NCI-H2107 treated with DMSO at 0.1 percent for 48 hours (cell line): ENCODE results near the gene SND1.

ENCODE experiments used
- DNase-seq: peaks from one replicate; lab custom pipeline; 2025; ENCODE audit not compliant: unreplicated experiment; lab: John Stamatoyannopoulos, UW

SND1 gene

DNA sequence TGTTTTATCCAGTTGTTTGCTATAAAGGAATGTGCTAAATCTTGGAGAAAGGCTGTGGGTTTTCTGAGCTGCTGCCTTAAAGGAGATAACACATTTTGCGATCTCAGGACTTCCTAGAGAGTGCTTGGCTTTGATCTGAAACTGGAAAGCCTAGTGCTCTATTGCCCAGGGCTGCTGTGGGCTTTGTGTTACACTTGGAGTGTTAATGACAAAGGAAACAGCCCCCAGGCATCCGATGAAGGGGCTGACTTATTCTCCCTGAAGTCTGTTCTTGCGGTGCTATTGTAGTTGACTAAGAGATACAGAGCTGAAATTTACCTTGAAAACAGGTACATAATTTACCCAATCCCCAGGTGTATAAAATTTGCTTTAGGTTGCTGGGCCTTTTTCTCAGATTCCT lies 74.5 kb downstream of the SND1 start:
- DNase-seq, result no peak

DNA sequence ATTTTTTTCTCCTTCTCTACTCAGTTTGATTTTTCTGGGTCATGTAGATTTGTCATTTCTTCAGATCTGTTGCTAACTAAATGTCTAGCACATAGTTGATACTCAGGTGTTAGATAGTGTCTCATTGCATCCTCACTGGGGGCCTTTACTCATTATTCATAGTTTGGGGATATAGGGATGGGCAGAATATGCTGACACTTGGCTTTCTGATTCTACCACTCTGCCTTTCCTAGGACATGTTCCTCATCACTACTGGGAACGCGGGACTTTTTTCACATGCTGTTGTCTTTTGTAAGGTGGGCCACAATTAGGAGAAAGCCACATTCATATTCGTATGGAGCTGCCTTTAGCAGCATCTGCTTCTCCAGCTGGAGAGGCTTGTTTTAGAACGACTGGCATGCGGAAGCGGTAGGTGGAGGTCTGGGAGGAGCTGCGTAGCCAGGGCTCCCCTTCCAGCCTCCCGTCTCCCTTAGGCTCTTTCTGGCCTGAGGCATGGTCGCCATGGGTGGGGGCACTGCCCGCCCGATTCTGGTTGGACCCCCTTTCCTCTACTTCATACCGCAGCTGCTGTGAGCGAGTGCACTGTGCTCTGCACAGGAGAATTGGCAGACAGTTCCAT lies 78.8 kb downstream of the SND1 start:
- no peak for DNase-seq

DNA sequence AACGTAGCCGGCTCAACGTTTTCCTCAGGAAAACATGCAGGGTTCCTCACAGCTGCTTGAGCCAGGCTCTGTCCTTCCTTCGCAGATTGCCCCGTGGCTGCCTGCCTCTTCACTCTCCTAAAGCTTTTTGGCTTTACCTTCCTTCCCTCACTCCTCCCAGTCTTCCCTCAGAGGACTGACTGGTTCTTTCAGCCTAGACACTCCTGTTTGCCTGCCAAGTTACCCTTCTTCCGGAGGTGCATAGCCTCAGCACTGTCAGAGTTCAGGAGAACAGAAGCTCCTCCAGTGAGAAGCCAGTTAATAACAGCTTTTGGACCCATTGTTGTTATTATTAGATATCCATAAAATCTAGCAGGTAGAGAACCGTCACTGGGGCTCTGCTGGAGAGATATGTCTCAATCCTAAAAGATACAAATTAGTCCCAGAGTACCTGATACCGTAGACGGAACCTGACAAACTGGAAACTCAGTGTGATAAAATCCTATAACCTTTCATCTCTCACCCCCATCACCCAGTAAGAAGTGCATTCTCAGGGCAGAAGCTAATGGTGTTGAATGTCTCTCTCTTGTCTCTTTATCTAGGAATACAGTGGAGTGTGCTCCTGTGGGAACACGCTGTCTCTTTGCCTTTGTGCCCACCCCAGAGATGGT lies 79.6 kb downstream of the SND1 start:
- DNase-seq, result no peak

DNA sequence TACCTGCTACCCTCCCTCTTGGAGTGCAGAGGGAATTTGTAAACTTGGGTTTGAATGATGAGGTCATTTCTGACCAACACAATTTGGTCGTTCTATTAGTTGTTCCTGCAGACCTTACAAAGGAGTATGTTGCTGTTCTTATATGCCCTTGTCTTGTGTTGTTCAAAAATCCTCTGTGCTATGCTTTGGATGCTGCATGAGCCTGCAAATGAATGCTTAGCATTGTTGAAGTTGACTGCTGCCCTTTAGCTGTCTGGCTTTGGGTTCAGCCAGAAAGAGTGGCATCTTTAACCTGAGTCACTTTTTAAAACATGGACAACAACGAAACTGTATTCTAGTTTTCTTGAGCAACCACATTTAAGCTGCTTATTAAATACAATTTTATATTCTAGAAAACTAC lies 80.3 kb downstream of the SND1 start:
- no peak for DNase-seq

DNA sequence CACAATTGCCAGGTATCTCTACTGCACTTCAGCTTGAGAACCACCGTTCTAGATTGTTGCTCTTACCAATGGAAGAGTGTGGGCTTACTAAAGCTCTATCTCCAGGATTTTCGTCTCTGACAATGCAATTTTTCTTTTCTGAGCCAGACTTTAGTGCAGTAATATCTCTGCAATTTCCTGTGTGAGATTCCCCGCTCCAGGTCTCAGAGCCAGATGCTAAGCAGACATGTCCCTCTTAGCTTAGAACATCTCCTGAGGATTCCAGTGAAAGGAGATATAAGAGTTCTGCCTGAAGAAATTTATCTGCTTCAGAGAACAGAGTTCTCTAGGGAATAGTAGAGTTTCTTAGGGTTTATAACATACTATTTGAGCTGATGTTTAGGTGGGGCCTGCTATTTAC lies 82.0 kb downstream of the SND1 start:
- no peak for DNase-seq

DNA sequence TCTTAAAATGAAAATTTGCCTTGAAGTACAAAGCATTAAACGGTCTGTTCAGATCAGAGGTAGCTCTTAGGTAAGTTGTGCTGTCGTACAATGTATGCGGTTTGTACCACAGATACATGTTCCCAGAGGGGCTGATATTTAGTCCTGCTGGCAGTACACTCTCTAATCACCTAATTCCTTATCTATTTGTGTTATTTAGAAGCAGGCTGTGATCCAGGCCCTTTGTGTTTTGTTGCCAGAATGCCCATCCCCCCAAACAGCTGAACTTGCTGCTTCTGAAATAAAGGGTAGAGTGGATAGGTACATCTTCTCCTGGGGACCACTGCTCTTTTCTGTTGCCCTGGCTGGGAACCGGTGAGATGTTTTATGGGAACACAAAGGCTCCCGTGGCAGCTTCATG lies 84.5 kb downstream of the SND1 start:
- DNase-seq, result no peak

DNA sequence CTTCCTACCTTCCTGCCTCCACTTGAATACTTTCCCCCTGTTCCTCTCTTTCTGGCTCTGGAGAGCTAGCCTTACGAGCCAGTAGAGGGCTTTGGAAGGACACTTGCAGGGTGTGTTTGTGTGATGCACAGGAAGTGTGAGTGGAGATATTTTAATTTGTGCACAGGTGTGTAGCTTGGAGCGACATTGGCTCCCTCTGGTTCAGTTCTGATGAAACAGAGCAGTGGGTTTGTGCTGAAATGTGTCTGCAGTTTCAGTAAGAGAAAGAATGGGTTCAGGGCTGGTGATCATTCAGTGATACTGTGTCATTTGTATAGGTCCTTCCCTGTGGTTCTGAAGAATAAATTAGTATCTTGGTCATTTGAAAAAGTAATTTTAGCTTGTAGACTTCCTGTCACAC lies 86.9 kb downstream of the SND1 start:
- no peak for DNase-seq

DNA sequence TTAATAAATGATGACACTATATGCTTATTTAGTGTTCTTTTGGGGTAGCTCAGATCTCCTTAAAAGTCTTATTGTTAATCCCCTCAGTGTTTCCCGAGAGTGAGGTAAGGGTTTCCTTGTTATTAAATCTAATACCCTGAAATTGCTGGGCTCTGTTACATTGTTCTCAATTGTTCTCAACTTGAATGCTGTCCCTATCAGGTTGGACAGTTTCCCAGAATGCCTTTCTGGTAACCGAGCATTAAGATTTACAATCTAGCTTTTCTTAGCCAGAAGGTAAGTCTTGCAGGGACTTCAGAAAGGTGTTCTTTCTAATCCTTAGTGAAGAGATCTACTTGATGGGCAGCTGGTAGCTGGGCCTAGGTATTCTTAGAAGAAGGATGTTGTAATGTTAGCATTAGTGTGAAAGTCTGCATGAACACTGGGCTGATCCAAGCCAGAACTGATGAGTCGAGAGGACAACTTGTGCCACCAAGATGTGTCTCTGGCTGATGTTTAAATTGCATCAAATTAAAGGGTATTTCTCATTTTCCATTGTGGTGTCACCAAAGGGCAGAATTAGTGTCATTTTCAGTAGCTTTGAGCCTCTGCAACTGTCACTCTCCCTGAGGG lies 89.9 kb downstream of the SND1 start:
- no peak for DNase-seq

DNA sequence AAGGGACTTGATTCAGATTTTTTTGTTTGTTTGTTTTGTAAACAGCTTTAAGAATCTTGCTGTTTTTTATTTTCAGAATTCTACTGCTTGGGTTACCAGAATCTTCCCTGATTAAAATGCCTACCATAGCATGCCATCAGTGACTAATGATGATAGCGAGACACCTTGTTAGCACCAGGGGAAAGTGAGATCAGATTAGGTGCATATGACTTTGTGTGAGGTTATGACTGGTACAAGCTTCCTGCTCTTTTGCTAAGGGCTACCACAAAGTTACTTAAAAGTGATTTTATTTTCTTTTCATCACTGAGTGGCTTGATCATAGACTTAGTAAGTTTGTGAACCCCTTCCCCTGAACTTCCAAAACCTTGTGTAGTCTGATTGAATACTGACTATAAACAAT lies 93.5 kb downstream of the SND1 start:
- no peak for DNase-seq

DNA sequence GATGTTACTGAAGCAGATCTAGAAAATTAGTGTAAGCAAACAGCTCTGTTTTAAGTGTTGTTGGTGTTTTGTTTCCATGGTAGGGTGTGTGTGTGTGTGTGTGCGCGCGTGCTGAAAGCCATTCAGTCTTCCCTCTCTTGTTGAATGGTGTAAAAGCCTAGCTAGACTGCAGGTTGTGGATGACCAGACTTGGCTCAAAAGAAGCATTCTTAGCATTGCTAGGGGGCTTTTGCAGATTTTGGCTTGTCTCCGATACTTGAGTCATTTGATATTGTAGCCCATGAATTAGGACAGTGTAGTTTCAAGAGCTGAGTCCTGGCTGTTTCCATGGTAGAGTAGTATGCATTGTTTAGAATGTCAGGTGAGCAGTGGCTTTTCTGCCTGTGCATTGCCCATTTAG lies 99.1 kb downstream of the SND1 start:
- DNase-seq, result peak; percentile 60

DNA sequence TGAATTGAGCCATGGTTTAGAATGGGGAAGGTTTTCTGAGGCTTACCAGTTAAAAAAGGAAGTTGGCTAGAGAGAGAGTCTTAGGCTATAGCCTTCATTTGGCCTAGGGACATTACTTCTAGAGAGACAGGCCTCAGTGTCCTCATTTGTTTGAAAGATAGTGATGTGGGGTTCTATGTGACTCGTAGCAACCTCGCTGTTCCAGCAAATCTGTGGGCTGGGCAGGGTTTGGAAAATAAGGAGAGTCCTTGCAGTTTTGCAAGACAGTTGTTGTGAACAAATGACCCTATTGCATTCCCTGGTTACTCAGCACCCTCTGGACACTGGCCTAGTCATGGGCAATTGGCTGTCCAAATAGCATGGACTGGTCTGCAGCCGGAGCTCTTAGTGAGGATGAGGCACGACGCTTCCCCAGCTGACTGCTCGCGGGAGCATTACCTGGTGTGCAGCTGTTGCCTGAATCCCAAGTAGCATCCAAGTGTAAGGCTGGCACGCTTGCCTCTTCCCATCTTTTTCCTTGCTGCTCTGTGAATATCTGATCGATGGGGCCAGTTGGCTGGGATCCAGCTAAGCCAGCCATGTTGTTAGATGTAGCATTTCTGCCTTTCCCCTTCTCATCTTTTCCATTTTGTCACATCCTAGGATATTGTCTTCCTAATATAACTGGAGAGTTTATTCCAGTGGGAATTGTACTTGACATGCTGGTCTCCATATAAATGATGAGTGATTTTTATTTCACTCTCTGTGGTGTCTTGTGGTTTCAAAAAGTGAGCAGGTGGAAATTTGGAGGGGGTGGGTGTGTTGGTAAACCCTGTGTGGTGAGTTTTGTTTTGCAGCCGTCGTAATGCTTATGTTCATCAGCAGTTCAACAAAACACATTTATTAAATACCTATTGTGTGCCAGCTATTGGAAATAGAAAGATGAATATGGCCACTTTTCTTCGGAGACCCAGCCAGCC lies 99.8 kb downstream of the SND1 start:
- DNase-seq, result peak; percentile 81

DNA sequence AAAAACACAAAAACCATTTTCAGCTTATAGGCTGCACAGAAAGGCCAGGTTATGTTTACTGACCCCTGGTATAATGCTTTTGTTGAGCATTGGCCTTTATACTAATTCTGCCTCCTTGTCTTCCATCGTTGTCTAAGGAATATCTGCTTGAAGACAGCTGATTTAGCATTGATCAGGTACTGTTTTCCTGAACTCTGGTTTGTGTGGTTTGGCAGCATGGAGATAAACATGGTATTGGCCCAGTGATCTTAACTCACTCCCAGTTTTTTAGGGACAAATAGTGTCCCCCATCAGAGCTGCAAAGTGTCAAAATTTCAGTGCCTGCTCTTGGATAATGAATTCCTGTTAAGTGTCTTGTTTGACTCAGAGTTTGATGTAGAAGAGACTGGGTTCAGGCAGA lies 100.8 kb downstream of the SND1 start:
- no peak for DNase-seq

DNA sequence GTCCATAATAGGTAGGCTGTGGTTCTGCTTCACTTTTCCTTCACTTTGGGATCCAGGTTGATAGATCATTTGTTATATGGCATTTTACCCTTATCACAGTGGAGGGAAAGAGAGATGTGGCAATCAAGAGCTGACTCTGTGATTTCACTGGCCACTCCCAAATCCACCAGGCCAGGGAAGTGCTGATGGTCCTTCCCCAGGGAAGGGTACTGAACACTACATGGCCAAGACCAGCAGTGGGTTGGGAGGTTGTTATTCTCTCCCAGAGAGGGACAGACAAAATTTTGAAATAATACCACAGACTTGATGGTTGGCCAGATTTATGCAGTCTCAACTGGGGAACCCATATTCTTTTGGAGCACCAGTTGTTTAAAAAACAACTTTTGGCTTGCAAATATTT lies 102.5 kb downstream of the SND1 start:
- no peak for DNase-seq

DNA sequence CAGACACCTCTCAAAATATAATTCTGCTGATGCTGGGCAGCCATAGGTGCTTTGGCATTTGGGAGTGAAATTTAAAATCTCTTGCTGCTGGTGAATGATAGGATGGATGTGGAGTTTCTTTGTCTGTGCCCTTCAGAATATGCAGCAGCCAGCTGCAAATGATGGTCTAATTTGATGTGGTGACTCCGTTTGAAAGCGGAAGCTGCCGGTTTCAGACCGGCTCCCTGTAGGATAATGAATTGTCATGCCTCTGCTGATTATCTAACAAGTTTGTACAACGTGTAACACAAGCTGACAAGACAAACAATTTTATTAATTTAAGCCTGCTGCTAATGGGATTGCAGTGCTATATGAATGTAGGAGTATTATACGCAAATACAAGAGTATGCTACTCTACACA lies 103.5 kb downstream of the SND1 start:
- DNase-seq, result no peak

DNA sequence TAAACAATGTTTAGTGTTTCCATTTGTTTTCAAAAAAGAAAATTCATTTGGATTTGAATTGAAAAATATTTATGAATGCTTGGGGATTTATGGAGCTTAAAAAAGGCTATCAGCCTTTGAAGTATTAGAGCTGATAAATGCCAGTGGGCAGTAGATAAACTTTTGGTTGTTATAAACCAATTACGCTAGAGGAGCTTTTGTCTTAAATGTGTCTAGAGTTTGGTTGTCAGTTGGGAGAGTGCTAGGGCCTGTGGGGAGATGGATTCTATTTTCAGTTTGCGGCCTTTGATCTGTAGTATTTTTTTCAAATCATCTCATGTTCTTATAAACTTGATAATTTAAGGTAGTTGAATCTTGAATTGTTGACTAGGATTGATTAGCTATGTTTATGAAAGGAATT lies 104.0 kb downstream of the SND1 start:
- no peak for DNase-seq

DNA sequence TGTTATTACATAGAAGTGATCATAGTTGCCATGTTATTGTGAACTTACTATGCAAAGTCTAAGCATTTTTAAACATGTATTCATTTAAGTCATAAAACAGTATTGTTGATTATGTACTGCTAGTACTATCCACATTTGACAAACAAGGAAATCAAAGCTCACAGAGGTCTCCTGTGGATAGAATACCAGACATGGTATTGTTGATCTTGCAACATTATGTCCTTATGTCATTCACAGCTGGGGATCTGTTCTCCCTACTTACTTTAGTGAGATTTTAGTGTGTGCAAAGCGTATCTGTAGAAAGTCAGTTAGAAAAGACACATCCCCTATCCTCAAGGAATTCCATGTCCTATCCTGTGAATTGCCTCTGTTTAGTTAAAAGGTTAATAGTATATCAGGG lies 106.1 kb downstream of the SND1 start:
- DNase-seq, result no peak

DNA sequence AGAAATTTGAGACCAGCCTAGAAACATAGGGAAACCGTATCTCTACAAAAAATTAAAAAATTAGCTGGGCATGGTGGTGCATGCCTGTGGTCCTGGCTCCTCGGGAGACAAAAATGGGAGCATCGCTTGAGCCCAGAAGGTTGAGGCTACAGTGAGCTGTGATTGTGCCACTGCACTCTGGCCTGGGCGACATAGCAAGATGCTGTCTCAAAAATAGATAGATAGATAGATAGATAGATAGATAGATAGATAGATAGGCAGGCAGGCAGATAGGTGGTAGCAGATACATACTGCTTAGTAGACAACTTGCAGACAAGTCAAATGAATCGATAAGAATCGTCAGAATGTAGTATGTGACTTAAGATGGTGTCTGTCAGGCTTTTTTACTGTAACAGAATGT lies 106.9 kb downstream of the SND1 start:
- DNase-seq, result no peak

DNA sequence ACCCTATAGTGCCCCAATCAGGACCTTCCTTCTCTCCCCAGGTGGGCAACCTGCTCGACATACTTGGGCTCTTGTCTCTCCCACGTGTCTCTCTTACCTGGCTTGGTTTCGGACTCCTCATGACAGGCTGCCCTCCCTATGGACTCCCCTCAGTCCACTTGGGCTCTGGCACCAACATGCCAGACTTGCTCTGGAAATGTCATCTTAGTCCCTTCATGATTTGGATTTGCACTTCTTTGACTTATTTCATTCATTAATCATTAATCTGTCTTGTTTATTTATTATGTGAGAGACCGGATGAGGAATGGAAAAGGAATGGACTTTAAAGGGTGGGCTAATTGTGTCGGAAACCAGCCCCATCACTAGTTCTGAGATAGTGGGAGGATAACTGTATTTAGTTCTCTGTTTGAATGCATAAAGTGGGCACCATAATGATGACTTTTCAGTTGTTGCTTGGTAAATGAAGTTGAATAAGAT lies 108.0 kb downstream of the SND1 start:
- no peak for DNase-seq

DNA sequence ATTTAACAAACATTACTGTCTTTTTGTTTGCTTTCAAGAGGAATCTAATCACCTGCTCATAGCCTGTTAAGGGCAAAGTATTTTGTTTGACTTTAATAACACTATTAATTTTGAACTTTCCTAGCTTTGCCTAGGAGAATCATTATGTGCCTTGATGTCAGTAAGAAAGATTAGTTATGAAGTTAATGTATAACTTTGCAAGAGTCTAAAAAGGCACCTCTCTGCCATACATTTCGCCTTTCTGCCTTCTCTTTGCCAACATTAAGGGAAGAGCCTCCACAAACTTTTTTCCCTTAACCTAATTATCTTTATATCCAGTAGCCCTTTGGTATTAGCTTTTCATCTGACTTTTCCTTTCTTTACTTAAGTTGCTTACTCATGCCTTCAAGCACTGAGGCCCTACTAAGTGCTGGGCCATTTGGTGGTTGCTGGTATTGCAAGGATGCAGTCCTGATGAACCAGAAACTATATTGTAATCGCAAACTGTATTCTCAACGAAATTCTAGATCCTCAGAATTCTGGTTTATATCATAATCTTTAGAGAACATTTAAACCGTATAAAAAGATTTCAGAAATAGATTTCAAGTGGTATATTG lies 108.5 kb downstream of the SND1 start:
- DNase-seq, result no peak

DNA sequence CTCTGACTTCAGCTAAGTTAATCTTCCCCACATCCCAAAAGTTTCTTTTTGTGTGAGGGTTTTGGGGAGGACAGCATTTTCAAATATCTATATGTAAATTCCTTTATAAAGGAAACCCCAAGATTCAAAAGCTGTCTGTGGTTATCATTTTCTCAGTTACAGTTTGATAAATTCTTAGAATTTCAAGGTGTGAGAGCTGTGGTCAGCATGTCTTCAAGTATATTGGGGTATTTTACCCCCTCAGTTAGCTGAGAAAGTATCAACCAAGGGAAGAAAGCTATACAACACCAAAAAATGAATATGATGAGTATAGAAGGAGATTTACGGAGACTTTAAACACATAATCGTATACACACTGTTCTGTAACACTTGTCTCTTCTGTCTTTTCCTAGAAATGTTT lies 109.2 kb downstream of the SND1 start:
- DNase-seq, result no peak

DNA sequence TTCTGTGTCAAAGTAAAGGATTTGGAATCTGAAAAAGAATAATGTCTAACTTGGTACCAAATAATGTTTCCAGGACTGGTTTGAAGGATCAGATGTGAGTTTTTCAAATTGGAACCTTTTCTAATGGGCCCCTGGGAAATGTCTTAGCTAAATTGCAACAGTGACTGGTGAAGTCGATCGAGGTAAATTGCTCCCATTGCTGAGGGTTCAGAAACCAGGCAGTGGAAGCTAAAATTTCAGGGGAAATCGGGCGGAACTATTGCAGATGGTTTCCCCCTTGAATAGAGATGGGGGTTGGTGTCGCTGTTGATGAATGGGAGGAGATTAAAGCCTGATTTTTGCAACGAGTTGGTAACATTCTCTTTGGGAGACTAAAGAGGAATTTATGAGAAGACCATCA lies 112.7 kb downstream of the SND1 start:
- no peak for DNase-seq
